NCI-H1048 (cell line): Measurements from ENCODE around the gene NEURL1.
"Not testable (repeated sequence)": the region's sequence is repeated elsewhere in the genome, so short reads cannot be mapped to it uniquely, and the experiment has no call there.

ENCODE experiments used
- DNase-seq: peaks from one replicate; lab custom pipeline; 2025; lab: John Stamatoyannopoulos, UW

Gene NEURL1

GRCh38 chr10:103465411-103466179 is 27.9 kb upstream of the NEURL1 start:
- no peak for DNase-seq

GRCh38 chr10:103466734-103467133 is 26.8 kb upstream of the NEURL1 start:
- no peak for DNase-seq

- DNase-seq, result no peak
Measured at GRCh38 chr10:103467406-103467805, 26.1 kb upstream of the NEURL1 start.

- DNase-seq, result no peak
Measured at GRCh38 chr10:103469201-103469600, 24.3 kb upstream of the NEURL1 start.

GRCh38 chr10:103470761-103471653 is 22.5 kb upstream of the NEURL1 start:
- no peak for DNase-seq

GRCh38 chr10:103472005-103472404 is 21.5 kb upstream of the NEURL1 start:
- no peak for DNase-seq

GRCh38 chr10:103473261-103473671 is 20.2 kb upstream of the NEURL1 start:
- DNase-seq, result no peak

- DNase-seq, result no peak
Measured at GRCh38 chr10:103474077-103474476, 19.4 kb upstream of the NEURL1 start.

- DNase-seq, result no peak
Measured at GRCh38 chr10:103475437-103475836, 18.1 kb upstream of the NEURL1 start.

GRCh38 chr10:103476046-103476768 is 17.3 kb upstream of the NEURL1 start:
- DNase-seq, result no peak

GRCh38 chr10:103478671-103479070 is 14.8 kb upstream of the NEURL1 start:
- DNase-seq, result no peak

- no peak for DNase-seq
Measured at GRCh38 chr10:103479135-103479534, 14.4 kb upstream of the NEURL1 start, which contains the start of gene CALHM3. Gene CALHM3, minus strand, starts transcription at chr10:103479240. Its CDS starts 208 bp downstream, at chr10:103479032.

- DNase-seq, result no peak
Measured at GRCh38 chr10:103480521-103480920, 13.0 kb upstream of the NEURL1 start.

GRCh38 chr10:103481974-103482531 is 11.5 kb upstream of the NEURL1 start:
- no peak for DNase-seq

- not testable (repeated sequence) for DNase-seq
Measured at GRCh38 chr10:103486635-103487409, 6.7 kb upstream of the NEURL1 start.

GRCh38 chr10:103487410-103487708 is 6.1 kb upstream of the NEURL1 start:
- no peak for DNase-seq

- no peak for DNase-seq
Measured at GRCh38 chr10:103490986-103491314, 2.6 kb upstream of the NEURL1 start.

- no peak for DNase-seq
Measured at GRCh38 chr10:103491729-103492364, 1.7 kb upstream of the NEURL1 start.

GRCh38 chr10:103492655-103493261 is 747 bp upstream of the NEURL1 start:
- DNase-seq, result no peak
